Stromal cell of bone marrow (primary cell): Measurements from ENCODE around the gene PF4V1.

ENCODE experiments used
- DNase-seq: peaks from one replicate; pipeline ENCODE4 v3.0.0-alpha.2; 2012; ENCODE audit warnings: low read depth

Gene PF4V1, protein sequence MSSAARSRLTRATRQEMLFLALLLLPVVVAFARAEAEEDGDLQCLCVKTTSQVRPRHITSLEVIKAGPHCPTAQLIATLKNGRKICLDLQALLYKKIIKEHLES

DNA sequence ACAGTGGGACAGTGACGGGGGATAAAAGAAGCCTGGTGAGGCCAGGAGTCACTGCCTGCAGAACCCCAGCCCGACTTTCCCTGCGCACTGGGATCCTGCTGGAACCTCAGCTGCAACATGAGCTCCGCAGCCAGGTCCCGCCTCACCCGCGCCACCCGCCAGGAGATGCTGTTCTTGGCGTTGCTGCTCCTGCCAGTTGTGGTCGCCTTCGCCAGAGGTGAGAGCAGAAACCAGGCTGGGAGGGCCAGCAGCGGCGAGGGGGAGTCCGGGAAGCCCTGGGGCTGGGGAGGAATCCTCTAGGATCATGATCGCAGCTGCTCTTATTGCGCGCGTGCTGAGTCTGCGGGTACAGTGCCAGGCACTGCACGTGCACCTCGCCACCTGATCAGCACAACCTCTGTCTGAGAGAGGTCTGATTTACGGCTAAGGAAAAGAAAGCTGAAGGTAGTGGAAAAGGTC, at the start of gene PF4V1:
PF4V1 (plus strand) TSS at position 51 of the 459 bp plus-strand sequence; CDS start at position 118, 67 bp downstream.
- DNase-seq = no peak

DNA sequence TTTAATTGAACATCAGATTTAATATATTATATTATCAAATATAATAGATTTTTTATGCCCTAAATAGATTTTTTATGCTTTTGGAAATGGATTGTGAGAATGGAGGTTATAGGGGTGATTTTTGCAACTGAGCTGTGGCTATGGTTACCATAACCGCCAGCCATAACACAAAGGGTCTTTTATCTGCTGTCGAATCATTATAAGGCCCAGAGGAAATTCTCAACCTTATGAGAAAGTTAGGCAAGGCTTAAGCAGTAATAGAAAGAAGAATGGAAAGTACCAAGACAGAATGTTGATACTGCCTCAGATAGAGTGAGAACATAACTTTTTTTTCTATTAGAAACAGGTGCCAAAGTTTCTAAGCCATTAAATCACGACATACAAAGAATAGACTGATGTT, 42.9 kb upstream of the PF4V1 start:
- DNase-seq = no peak

DNA sequence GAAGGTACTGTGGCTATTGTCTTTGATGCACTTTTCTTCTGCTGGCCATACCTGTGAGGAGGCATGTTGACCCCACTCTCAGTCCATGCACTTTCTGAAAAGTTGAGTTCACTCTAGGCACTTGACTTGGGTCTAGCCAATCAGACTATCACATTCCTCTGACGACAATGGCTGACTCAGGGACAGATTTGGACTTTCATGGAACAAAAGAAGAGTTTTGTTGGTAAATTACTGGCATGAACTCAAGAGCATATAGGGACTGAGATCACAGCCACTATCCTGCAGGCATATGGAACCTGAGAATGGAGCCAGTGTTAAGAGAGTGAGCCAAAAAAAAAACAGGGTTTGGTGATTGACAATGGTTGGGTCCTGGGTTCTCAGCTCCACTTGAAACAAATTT, 41.3 kb upstream of the PF4V1 start:
- DNase-seq = no peak

DNA sequence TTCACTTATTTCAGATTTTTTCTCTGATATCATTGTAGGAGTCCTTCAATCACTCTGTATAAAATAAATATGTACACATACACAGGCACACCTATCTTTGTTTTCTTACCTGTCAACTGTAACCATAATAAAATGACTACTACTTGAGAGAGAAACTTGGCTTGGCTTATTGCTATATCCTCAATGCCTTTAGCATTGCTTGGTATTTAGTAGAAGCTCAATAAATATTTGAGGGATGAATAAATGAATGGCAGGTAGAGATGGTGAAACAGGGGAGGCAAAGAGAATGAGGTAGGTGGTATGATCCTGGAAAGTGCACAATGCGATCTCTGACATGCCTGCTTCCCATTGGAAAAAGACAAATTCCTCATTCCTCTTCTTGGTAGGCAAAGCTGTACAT, 38.4 kb upstream of the PF4V1 start:
- no peak for DNase-seq

DNA sequence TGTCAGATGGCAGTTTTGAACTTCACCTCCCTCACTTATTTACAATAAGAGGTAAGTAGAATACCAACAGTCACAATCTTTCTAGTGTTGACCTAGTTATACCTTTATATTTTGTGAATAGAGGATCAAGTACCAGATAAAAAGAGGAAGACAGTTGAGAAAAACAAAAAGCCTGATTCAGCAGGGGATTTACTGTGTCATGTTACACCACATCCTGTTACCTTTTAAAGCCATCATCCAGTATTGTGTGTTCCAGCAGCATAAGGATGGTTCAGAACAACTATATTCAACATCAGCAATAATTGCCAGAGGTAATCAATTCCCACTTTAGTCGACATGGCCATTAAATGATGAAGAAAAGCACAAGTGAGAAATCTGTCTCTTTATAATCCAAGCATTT, 38.0 kb upstream of the PF4V1 start:
- no peak for DNase-seq

DNA sequence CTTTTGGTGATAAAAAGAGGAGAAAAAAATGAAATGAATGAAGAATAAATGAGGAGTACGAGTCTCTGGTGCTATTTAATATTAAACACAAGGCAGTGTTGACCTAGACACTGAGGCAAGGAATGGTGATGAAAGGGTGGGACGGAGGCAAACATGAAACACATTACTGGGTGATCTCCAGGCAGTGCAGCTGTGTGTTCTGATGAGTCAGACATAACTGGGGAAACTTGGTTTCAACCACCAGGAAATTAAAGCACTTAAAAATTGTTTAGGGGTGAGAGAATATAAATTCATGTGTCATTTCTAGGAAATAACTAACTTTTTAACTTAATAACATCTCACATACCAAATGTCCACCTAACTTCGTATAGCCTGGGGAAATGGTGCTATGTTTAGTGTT, 36.3 kb upstream of the PF4V1 start:
- DNase-seq = peak; percentile 58

DNA sequence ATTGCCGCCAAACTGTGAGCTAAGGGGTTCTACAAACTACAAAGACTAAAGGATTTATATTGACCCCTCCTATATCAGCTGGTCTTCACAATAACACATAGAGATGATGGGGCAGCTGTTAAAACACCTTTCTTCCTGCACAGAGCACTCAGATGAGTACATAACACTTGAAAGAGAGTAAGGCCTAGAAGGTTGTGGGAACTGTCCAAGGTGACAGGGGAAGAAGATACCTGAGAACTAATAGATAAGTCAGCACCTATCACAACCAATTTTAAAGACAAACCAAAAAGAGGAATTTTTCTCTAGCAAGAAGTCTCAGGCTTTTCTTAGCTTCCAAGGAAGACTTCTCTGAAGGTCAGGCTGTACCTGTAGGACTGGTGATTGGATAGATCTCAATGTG, 35.8 kb upstream of the PF4V1 start:
- no peak for DNase-seq

DNA sequence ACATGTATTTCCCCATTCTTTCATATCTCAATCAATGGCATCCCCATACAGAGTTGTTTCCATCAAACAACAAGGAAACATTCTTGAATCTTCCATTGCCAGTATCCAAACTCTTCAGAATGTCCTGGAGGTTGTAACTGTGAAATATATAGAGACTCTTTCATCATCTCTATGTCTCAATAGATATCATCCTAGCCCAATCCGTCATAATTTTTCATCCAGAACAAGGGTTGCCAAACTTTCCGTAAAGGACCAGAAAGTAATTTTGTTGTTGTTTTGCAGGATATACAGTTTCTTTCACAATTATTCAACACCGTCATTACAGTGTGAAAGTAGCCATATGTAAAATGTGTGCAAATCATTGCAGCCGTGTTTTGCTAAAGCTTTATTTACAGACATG, 31.8 kb upstream of the PF4V1 start:
- DNase-seq = no peak

DNA sequence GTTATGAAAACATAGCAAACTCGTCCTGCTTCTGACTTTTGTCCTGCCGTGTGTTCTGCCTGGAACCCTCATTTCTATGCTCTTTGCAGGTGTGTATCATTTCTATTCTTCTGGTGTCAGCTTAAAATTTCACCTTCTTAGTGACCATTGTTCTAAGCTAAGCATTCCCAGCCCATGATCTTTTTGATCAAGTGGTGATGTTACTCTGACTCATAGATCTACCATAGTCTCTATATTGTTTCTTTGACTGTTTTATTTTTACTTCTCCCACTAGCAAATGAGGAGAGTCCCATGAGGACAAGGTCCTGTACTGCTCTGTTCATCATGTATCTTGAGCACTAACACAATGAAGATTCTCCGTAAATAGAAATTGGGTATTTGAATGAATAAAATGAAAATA, 30.7 kb upstream of the PF4V1 start:
- DNase-seq = no peak

DNA sequence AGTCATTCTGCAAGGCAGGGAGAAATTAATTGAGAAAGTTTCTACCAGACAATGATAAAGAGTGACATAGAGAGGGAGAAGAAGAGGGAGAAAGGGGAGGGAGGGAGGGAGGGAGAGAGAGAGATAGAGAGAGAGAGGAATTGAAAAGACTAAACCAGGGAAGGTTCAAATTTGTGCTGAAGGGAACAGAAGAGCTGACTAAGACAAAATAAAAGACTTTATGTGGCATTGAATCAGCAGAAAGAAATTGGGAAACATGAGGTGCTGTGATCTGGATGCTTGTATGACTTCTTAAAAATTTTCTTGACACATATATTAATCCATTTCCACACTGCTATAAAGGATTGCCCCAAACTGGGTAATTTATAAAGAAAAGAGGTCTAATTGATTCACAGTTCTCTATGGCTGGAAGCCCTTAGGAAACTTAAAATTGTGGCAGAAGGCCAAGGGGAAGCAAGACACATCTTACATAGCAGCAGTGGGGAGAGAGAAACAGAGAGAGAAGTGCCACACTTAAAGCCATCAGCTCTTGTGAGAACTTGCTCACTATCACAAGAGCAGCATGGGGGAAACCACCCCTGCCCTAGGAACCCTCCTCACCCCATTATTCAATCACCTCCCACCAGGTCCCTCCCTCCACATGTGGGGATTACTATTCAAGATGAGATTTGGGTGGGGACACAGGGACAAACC, 30.1 kb upstream of the PF4V1 start:
- DNase-seq = no peak

DNA sequence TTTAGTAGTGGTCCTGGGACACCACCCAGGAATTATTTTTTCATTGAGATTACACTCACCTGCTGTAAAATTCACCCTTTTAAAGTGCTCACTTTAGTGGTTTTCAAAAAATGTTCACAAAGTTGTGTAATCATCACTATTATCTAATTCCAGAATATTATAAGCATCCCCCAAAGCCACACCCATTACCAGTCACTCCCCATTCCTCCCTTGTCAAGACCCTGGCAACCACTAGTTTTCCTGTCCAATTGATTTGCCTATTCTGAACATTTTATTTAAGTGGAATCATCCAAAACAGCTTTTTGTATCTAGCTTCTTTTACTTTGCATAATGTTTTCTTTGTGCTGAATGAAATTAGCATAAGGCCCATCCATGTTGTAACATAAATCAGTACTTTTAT, 29.3 kb upstream of the PF4V1 start:
- DNase-seq = no peak

DNA sequence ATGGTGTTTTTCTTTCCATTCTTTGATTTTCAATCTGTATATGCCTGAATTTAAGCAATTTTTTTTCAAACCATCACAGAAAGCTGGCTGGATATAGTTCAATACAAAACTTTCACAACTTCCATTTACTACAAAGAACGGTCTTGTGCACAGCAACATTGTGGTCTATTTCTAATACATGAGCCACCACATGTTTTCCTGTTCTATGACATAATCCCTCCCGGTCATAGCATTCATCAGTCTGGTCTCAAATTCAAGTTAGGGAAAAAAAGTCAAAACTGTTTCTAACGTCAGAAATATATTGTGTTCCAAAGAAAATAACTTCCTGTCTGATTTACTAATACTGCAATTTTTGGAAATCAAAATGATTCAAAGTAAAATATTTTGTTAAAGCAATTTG, 24.1 kb upstream of the PF4V1 start:
- peak; percentile 51 for DNase-seq

DNA sequence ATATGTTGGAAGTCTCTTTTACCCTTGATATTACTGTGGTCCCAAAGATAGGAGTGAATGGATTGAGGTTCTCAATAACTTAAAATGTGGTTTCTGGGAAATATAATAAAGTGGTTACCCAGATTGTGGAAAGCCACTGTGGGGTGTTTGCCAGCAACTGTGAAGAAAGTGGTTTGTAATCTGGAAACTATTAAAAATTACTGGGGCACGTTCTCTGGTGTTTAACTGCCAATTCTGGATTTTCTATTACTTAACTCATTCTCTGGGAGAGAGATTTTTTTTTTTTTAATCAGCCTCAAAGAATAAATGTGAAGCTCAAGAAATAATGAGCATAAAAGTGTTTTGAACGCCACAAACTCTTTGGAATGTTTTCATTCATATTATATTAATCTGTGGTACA, 21.5 kb upstream of the PF4V1 start:
- DNase-seq = no peak

DNA sequence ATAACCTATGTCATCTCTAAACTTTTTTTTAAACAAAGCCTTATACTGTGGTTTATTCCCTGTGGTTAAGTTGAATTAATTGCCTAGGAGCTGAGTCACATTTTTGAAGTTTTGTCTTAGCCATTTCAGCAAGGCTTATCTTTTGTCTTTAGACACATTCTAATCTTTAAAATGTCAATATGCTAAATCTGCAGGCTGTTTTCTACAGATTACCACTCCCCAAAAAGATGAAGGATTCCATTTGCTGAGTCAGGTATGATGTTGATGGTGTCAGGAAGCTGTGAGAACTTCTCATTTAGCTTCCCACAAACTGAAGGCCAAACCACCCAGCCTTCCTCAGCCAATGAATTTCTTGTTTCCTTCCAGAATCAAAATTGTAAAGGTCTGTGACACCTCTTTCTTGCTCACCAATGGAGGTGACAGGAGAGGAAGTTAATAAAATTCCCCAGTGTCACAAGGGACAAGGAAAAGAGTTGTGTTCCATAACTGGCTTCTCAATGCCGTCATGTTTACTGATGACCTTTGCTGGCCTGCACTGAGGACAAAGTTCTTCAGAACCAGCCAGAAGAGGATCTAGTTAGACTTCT, 20.4 kb upstream of the PF4V1 start:
- no peak for DNase-seq

DNA sequence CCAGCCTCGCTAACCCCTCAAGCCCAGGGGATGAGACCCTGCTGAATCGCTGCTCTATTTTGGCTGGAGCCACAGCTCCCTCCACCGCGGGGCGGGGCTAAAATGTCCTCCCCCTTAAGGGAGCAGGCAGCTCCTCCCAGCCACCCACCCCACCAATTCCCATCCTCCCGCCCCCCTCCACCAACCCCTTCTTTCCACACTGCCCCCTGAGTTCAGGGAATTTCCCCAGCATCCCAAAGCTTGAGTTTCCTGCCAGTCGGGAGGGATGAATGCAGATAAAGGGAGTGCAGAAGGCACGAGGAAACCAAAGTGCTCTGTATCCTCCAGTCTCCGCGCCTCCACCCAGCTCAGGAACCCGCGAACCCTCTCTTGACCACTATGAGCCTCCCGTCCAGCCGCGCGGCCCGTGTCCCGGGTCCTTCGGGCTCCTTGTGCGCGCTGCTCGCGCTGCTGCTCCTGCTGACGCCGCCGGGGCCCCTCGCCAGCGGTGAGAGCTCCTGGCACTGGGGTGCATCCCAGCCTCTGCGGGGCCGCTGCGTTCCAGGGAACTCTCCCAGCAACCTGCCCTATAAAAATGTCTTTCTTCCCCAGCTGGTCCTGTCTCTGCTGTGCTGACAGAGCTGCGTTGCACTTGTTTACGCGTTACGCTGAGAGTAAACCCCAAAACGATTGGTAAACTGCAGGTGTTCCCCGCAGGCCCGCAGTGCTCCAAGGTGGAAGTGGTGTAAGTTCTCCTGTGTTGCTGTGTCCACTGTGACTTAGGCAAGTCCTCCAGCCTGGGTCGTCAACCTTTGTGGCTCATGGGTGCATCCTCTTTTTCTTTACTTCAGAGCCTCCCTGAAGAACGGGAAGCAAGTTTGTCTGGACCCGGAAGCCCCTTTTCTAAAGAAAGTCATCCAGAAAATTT, 16.5 kb upstream of the PF4V1 start, which contains the start of gene CXCL6:
CXCL6 (plus strand) TSS at position 306 of the 907 bp plus-strand sequence; CDS start at position 379, 73 bp downstream.
- no peak for DNase-seq

DNA sequence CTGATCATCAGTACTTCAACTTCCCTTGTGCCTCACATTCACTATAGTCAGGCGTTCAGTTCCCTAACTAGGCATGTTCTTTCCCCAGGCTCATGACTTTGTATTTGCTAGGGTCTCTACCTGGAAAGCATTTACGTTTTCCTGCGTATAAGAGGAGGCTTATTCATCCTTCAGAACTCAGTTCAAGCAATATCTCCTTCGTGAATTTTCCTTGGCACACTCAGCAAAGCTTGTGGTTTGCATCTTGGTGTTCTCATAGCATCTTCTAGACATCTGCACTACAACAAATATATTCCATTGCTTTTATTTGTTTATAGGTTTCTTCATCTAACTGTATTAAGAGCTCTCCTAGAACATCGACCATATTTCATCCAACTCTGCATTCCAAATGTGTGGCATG, 14.0 kb upstream of the PF4V1 start:
- no peak for DNase-seq

DNA sequence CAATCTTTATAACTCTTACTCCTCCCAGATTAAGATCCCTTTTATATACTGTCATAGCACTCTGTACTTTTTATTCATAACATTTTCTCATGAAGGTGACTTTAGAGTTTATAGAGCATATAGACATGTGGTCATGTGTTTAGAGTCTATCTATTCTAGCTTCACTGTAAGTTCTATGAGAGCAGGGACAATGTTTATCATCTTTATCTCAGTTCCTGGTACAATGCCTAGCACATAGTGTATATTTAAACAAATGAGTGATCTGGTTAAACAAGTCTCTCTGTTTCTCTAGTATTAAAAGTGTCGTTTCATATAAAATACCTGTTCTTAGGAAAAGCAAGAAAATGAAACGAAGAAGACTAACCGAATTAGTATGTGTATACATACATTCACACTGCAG, 13.4 kb upstream of the PF4V1 start:
- DNase-seq = no peak

DNA sequence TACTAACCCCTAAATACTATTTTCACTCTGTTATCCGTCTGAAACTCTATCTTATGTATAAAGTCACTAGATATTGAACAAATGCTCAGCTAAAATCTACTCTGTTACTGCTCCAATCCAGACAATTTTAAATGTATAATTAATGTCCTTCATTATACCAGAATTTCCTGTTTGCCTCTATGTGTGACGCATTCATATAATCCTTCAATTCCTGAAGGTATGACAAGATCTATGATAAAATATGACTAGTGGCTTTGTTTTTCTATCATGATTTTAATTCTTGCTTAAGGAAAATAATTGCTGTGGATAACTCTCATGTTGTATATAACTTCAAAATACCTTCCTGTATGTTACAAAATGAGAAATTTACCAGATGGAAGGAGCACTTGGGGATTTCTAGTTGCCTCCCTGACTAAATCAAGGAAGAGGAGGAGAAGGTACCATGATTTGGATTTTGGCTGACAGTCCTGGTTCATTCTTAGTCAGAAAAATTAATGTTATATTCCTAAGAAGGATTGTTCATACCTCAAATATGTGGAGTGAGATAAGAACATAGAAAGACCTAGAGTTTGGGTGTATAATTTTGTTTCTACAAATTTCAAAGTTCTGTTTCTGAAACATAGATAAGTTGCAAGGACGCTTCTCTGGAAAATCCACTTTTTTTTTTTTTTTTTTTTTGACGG, 11.7 kb upstream of the PF4V1 start:
- no peak for DNase-seq

DNA sequence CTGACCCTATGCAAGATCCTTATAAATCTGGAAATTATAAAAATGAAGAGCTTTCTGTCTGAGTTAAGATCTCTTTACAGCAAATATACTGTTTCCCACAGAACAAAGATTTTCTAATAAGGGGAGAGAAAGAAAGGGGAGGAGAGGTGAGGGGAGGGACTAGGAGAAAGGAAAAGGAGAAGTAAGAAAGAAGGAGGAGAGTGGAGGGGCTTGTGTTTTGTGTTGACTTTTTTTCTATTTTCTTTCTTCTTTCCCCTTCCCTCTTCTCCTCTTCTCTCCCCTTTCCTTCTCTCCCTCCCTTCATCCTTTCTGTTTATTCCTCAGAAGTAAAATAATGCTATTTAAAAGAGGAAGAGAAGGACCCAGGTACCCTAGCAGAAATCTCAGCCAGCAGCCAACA, 10.4 kb upstream of the PF4V1 start:
- DNase-seq = no peak

DNA sequence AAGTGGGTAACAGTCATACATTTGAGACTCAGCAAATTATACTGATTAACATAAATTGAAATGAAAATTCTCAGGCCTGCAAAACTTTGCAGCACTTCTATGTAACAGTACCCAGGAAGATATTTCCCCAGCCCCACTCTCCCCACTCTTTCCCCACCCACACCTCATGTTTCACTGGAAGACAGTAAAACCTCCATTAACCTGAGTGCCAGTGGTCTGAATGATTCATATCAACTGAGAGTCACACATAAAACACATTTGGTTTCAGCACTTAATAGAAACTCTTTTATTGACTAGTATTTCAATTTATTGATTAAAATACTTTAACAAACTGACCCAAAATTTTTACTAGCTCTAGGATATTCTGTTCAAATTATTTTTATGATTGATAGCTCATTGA, 9.7 kb upstream of the PF4V1 start:
- no peak for DNase-seq

DNA sequence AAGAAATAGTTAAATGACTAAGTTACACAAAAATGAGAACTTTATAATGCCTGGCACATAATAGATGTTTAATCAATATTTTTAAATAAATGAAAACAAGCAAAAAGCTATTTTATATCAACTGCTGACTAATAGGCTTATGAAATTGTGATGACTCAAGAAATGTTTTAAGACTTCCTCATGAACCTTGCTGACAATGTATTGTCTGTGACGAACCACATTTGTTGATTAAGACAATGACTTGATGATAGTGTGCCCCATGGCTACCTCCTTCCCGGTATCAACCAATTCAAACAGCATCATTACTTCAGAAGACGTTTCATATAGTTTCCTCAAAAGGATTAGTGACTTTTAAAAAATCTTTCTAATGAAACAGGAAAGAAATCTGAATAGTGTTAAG, 8.8 kb upstream of the PF4V1 start:
- no peak for DNase-seq

DNA sequence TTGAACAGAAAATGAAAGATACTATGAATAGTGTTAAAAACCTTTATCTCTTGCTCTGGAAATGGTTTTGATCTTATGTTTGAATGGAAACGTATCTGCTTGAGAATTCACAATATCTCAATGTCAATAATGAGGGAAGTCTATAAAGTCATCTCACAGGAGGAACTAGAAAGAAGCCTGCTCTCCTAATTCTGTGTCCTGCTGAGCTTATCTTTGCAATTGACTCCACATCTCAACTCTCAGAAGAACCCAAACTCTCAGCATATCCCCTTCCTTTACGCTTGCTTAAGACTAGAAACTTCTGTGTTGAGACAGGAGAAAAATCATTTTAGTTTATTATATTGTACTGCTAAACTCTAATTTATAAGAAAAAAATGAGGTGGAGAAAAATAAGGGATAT, 8.3 kb upstream of the PF4V1 start:
- DNase-seq = no peak
